GM12865 (cell line): Measurements from ENCODE around the gene AP5Z1.

ENCODE experiments used
- DNase-seq: peaks from one replicate; pipeline ENCODE4 v3.0.0; 2010; ENCODE audit warnings: low read depth
- H3K4me3 ChIP-seq: 2 replicates; pipeline ENCODE4 v1.5.1; 2011; ENCODE audit warnings: mild to moderate bottlenecking, low read depth, low read length, control low read depth
- CTCF ChIP-seq: IDR thresholded peaks from 2 replicates; pipeline ENCODE4 v1.5.1; 2011; ENCODE audit warnings: low read length, control low read depth, low read depth, inconsistent platforms; ENCODE audit not compliant: insufficient read depth; ENCODE audit errors: missing control alignments

Gene AP5Z1

GRCh38 chr7:4830176-4830575 lies 54.8 kb downstream of the AP5Z1 start:
- TF ChIP-seq CTCF: peak; percentile 74
- DNase-seq: peak; percentile 69
- H3K4me3 ChIP-seq: no peak overlapping the region

- no peak for DNase-seq
- no peak for TF ChIP-seq CTCF
- H3K4me3 ChIP-seq: no peak overlapping the region
Observed at GRCh38 chr7:4831723-4832495, 56.5 kb downstream of the AP5Z1 start.

GRCh38 chr7:4832711-4833110 lies 57.3 kb downstream of the AP5Z1 start:
- no peak overlapping the region for H3K4me3 ChIP-seq
- no peak for DNase-seq
- TF ChIP-seq CTCF: no peak

GRCh38 chr7:4833176-4833575 lies 57.8 kb downstream of the AP5Z1 start:
- no peak for TF ChIP-seq CTCF

GRCh38 chr7:4833691-4834600 lies 58.5 kb downstream of the AP5Z1 start:
- no peak overlapping the region for H3K4me3 ChIP-seq
- DNase-seq: no peak
- no peak for TF ChIP-seq CTCF

More at GRCh38 chr7:4833176-4833575, 57.8 kb downstream of the AP5Z1 start:
- H3K4me3 ChIP-seq: no peak overlapping the region
- no peak for DNase-seq

- H3K4me3 ChIP-seq: no peak overlapping the region
- TF ChIP-seq CTCF: no peak
- DNase-seq: no peak
Observed at GRCh38 chr7:4834601-4835397, 59.4 kb downstream of the AP5Z1 start.
